Central memory CD8-positive, alpha-beta T cell (primary cell): ENCODE measurements around the gene BLTP3A.
"Not testable (repeated sequence)": the region's sequence is repeated elsewhere in the genome, so short reads cannot be mapped to it uniquely, and the experiment has no call there.

ENCODE experiments used
- ATAC-seq: fragments of 150-1000 bp; cut with Tn5 transposase; replicated peaks from 2 replicates; pipeline ENCODE4 v1.10.0; 2022; ENCODE audit warnings: mild to moderate bottlenecking, moderate FRiP score, moderate number of reproducible peaks; ENCODE audit not compliant: poor library complexity, severe bottlenecking; ENCODE audit errors: extremely low read depth
- DNase-seq, 2 donors: peaks; one replicate each; pipeline ENCODE4 v3.0.0; 2021; ENCODE audit warnings: low spot score in 2 of 2
- H3K27ac Mint-ChIP-seq: one replicate; pipeline ENCODE4 v1.8.0; 2022; ENCODE audit warnings: low read depth, mild to moderate bottlenecking, moderate library complexity, mixed read lengths
- H3K27me3 Mint-ChIP-seq: one replicate; pipeline ENCODE4 v1.8.0; 2022; ENCODE audit warnings: mixed read lengths
- H3K36me3 Mint-ChIP-seq: one replicate; pipeline ENCODE4 v1.8.0; 2022; ENCODE audit warnings: mild to moderate bottlenecking, moderate library complexity, mixed read lengths; ENCODE audit not compliant: insufficient read depth
- H3K4me1 Mint-ChIP-seq: one replicate; pipeline ENCODE4 v1.8.0; 2022; ENCODE audit warnings: mixed read lengths
- H3K4me3 Mint-ChIP-seq: one replicate; pipeline ENCODE4 v1.8.0; 2022; ENCODE audit warnings: mild to moderate bottlenecking, moderate library complexity, mixed read lengths
- H3K9me3 Mint-ChIP-seq: one replicate; pipeline ENCODE4 v1.8.0; 2022; ENCODE audit warnings: mixed read lengths

Gene BLTP3A

DNA sequence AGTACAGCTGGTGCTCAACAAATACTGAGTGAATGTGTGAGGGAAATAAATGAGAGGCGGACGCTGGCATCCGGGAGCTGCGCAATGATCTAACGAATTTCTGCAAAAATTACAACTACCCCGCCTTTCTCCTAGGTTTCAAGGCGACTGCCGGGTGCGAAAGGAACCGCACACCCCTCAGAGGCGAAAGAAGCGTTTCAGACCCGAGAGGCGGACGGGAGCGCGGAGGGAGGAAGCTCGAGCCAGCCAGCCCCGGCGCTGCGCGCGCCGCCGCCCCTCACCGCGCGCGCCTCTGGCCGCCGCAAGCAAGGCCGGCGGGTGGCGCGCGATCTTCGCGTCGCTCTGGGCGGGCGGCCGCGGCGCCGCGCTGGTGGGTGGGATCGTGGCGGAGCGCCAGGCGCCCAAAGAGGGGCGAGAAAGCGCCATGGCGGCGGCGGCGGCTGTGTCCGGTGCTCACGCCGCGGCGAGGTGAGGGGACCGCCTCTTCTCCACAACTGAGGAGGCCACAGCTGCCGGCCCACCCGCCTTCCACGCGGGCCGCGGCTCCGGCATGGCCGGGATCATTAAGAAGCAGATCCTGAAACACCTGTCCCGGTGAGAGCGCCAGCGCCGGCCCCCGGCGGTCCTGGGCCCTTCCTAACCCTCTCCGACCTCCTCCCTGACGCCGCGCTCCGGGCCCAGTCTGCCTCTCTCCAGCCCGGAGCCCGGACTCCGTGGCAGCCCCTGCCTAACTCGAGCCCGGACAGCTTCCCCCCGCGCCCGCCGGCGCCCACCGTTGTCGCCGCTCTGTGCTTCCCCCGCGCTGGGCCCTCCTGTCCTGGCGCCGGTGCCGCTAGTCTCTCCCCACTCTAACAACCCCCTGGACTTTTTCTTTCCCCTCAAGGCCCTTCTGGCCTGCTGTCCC is at the start of gene BLTP3A:
BLTP3A (plus strand) TSS at position 383 of the 904 bp plus-strand sequence; CDS start at position 551, 168 bp downstream.
- peak; percentile 93 for ATAC-seq
- Mint-ChIP-seq H3K27me3 (no peaks in the 10 kb centered on the region), H3K36me3 (peaks cover 8% of the 10 kb centered on the region), H3K4me1 (peaks cover 30% of the 10 kb centered on the region), H3K27ac (peak within 1 kb of the TSS; percentile 93), H3K9me3 (no peaks in the 10 kb centered on the region), H3K4me3 (peak within 1 kb of the TSS; percentile 95)
- peak; percentile 52 to 58 for DNase-seq

- Mint-ChIP-seq H3K36me3 (no peaks in the 10 kb centered on the region), H3K4me3 (no peak overlapping the region), H3K4me1 (no peaks in the 10 kb centered on the region), H3K9me3 (no peaks in the 10 kb centered on the region), H3K27me3 (no peaks in the 10 kb centered on the region), H3K27ac (no peak overlapping the region)
- no peak for DNase-seq
- ATAC-seq: no peak
Observed at GRCh38 chr6:34742094-34742493, 49.8 kb upstream of the BLTP3A start.

DNA sequence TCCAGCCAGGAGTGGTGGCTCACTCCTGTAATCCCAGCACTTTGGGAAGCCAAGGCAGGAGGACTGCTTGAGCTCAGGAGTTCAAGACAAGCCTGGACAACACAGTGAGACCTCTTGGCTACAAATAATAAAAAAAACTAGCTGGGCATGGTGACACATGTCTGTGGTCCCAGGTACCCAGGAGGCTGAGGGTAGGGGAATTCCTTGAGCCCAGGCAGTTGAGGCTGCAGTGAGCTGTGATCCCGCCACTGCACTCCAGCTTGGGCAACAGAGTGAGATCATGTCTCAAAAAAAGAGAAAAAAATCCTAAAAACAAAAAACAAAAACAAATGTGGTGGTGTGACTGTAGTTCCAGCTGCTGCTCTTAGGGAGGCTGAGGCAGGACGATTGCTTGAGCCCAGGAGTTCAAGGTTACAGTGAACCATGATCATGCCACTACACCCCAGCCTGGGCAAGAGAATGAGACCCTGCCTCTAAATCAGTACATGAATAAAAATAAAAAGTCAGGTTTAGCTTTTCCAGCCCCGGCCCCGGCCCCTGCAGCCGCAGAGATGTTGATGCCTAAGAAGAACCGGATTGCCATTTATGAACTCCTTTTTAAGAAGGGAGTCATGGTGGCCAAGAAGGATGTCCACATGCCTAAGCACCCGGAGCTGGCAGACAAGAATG is 48.1 kb upstream of the BLTP3A start:
- DNase-seq (no peak), ATAC-seq (no peak)
- no peaks in the 10 kb centered on the region for H3K4me1 Mint-ChIP-seq
- H3K4me3 Mint-ChIP-seq: no peak overlapping the region
- no peaks in the 10 kb centered on the region for H3K9me3 Mint-ChIP-seq
- H3K27ac Mint-ChIP-seq: no peak overlapping the region
- H3K36me3 Mint-ChIP-seq: no peaks in the 10 kb centered on the region
- no peaks in the 10 kb centered on the region for H3K27me3 Mint-ChIP-seq

- not testable (repeated sequence) for ATAC-seq, H3K27me3 Mint-ChIP-seq, H3K4me1 Mint-ChIP-seq, H3K9me3 Mint-ChIP-seq, DNase-seq, H3K4me3 Mint-ChIP-seq, H3K27ac Mint-ChIP-seq, H3K36me3 Mint-ChIP-seq
Observed at GRCh38 chr6:34744294-34744647, 47.6 kb upstream of the BLTP3A start.

GRCh38 chr6:34745277-34746103 is 46.4 kb upstream of the BLTP3A start:
- Mint-ChIP-seq H3K27ac (no peak overlapping the region), H3K4me1 (no peaks in the 10 kb centered on the region), H3K27me3 (no peaks in the 10 kb centered on the region), H3K4me3 (no peak overlapping the region), H3K9me3 (no peaks in the 10 kb centered on the region), H3K36me3 (no peaks in the 10 kb centered on the region)
- ATAC-seq (no peak), DNase-seq (no peak)

DNA sequence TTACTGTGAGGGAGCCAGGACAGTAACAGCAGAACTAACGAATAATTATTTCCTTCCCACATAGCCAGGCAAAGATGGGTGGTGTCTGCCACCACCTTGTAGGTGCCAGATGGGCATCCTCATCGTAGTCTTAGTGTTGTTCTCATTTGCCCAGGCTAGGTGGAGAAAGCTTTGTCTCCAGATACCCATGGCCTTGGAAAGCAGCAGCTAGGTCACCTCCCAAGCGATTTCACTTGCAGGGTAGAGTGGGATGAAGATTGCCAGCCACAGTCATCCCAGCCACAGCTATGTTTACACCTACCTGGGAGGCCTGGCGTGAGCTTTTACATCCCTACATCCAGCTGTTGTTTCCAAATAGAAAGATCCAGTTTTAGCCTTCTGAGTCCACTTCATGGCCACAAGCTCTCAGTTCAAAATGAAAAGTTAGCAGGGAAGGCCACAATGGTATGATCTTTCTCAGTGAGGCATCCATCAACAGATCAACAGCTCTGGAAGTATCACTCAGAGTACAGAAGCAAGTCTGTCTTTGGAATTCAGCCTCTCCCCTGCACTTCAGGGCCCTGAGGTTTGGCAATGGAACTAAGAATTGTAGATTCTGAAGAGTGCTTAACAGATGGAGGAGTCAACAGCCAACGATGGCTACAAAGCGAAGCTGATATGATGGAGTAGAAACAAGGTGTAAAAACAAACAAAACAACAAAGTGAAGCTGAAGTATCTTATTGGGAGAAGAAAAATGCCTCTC is 45.6 kb upstream of the BLTP3A start:
- Mint-ChIP-seq H3K4me3 (no peak overlapping the region), H3K36me3 (no peaks in the 10 kb centered on the region), H3K27me3 (no peaks in the 10 kb centered on the region), H3K9me3 (no peaks in the 10 kb centered on the region), H3K27ac (no peak overlapping the region), H3K4me1 (no peaks in the 10 kb centered on the region)
- ATAC-seq (no peak), DNase-seq (no peak)

DNA sequence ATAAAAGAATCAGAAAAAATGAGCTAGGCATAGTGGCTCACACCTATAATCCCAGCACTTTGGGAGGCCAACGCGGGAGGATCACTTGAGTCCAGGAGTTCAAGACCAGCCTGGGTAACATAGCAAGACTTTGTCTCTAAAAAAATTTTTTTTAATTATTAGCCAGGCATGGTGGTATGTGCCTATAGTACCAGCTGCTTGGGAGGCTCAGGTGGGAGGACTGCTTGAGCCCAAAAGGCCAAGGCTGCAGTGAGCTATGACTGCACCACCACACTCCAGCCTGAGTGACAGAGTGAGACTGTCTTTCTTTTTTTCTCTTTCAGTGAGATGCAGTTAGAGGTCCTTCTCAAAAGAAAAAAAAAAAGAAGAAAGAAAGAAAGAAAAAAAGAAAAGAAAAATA is 43.1 kb upstream of the BLTP3A start:
- Mint-ChIP-seq H3K4me1 (no peaks in the 10 kb centered on the region), H3K27me3 (no peaks in the 10 kb centered on the region), H3K36me3 (peaks cover 4% of the 10 kb centered on the region), H3K4me3 (no peak overlapping the region), H3K27ac (peak overlapping the region; percentile 16), H3K9me3 (no peaks in the 10 kb centered on the region)
- DNase-seq: no peak
- ATAC-seq: no peak

DNA sequence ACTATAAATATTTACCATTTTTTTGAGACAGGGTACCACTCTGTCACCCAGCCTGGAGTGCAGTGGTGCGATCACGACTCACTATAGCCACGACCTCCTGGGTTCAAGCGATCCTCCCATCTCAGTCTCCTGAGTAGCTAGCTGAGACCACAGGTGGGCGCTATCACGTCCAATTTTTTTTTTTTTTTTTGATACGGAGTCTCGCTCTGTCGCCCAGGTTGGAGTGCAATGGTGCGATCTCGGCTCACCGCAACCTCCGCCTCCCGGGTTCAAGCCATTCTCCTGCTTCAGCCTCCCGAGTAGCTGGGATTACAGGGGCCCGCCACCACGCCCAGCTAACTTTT is 35.4 kb upstream of the BLTP3A start:
- not testable (repeated sequence) for H3K27ac Mint-ChIP-seq, H3K9me3 Mint-ChIP-seq, H3K27me3 Mint-ChIP-seq, H3K4me1 Mint-ChIP-seq, H3K4me3 Mint-ChIP-seq
- ATAC-seq (peak; percentile 40), DNase-seq (peak in 1 of 2 donors; percentile 25)
- peaks cover 13% of the 10 kb centered on the region for H3K36me3 Mint-ChIP-seq

GRCh38 chr6:34757687-34758274 is 34.1 kb upstream of the BLTP3A start:
- peak; percentile 37 for ATAC-seq
- Mint-ChIP-seq H3K27ac (no peak overlapping the region), H3K4me3 (no peak overlapping the region), H3K4me1 (no peaks in the 10 kb centered on the region), H3K9me3 (no peaks in the 10 kb centered on the region), H3K27me3 (no peaks in the 10 kb centered on the region), H3K36me3 (peaks cover 19% of the 10 kb centered on the region)
- no peak for DNase-seq

GRCh38 chr6:34760108-34760507 is 31.8 kb upstream of the BLTP3A start:
- Mint-ChIP-seq H3K36me3 (peaks cover 36% of the 10 kb centered on the region), H3K9me3 (no peaks in the 10 kb centered on the region), H3K27me3 (no peaks in the 10 kb centered on the region), H3K4me1 (no peaks in the 10 kb centered on the region), H3K27ac (no peak overlapping the region), H3K4me3 (no peak overlapping the region)
- ATAC-seq: no peak
- DNase-seq: no peak

GRCh38 chr6:34761681-34762080 is 30.2 kb upstream of the BLTP3A start:
- not testable (repeated sequence) for H3K4me3 Mint-ChIP-seq, H3K4me1 Mint-ChIP-seq, DNase-seq, H3K27me3 Mint-ChIP-seq, H3K27ac Mint-ChIP-seq, H3K9me3 Mint-ChIP-seq, ATAC-seq
- peaks cover 48% of the 10 kb centered on the region for H3K36me3 Mint-ChIP-seq

- no peak overlapping the region for H3K4me3 Mint-ChIP-seq
- no peak for DNase-seq
- H3K36me3 Mint-ChIP-seq: peaks cover 84% of the 10 kb centered on the region
- no peak for ATAC-seq
- H3K27ac Mint-ChIP-seq: no peak overlapping the region
- H3K9me3 Mint-ChIP-seq: no peaks in the 10 kb centered on the region
- H3K4me1 Mint-ChIP-seq: peaks cover 12% of the 10 kb centered on the region
- H3K27me3 Mint-ChIP-seq: no peaks in the 10 kb centered on the region
Observed at GRCh38 chr6:34768148-34768547, 23.7 kb upstream of the BLTP3A start.
